GM10847 (cell line): ENCODE data around the gene DIP2B.

Experiments used
- POLR2A ChIP-seq: IDR thresholded peaks from 2 replicates; pipeline ENCODE4 v1.6.1; 2011; ENCODE audit not compliant: insufficient read length; ENCODE audit errors: extremely low read depth

Gene DIP2B

DNA sequence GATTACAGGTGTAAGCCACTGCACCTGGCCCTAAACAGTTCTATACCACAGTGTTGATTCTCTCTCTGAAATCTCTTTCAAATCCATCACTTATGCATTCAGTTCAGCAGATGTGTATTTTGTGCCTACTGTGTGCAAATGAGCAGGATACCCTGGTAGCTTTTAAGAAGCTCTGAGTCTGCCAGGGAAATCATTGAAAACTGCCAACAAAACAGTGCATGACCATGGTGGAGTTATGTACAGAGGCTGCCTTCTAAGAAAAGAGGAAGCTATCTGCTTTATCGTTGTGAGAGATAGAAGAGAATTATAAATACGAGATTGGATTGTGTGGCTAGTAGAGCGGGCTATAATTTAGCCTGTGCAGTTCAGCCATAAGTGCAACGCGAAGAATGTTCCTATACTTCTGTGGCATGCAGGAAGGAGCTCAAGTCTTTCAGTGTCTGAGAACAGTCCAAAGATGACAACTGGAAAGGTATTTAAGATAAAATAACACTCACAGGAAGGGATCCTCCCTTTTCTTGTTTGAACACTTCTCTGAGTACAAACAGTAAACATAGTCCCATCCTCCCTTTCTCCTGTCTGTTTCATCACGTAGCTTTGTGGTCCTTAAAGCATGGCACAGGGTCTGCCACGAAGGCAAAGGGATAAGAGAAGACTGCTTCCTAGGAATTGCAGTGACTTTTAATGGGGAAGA is 4.3 kb downstream of the DIP2B start:
- no peak for TF ChIP-seq POLR2A

DNA sequence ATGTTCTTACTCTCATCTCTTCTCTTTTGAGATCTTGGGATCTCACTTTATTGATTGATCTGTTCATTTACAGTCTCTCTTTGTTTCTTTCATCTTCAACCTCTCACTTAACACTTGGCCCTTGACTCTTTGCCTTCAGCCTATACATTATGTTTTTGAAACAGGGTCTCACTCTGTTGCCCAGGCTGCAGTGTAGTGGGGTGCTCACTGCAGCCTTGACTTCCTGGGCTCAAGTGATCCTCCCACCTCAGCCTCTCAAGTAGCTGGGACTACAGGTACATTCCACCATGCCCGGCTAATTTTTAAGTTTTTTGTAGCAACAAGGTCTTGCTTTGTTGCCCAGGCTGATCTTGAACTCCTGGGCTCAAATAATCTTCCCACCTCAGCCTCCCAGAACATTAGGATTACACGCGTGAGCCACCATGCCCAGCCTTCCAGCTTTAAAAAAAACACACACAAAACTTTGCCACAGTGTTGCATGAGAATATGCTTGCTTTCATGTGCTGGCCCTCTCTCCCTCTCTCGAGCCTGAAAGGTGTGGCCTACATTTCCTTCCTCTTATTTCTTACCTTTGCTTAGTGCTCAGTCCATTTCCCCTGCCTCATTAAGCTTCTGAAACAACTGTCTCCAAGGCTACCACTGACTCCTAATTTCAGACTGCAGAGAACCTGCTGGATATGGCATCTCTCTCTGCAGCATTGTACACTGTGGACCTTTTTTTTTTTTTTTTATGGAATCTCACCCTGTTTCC is 9.9 kb downstream of the DIP2B start:
- TF ChIP-seq POLR2A, result no peak

DNA sequence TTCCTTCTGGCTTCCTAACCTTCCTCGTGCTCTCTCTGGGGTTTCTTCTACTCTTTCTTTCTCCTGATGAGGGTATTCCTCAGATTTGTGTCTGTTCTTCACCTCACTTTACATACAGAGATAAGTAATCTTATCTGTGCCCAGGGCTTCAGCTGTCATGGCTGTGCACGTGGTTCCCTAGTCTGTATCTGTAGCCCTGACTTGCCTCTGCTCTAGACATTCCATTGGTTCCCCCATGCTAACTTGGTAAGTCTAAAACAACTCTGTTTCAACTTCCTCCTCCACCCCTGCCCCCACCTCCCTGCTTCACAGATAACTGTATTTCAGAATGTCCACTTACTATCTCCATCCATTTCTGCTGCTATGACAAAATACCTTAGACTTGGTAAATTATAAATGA is 10.8 kb downstream of the DIP2B start:
- no peak for TF ChIP-seq POLR2A

DNA sequence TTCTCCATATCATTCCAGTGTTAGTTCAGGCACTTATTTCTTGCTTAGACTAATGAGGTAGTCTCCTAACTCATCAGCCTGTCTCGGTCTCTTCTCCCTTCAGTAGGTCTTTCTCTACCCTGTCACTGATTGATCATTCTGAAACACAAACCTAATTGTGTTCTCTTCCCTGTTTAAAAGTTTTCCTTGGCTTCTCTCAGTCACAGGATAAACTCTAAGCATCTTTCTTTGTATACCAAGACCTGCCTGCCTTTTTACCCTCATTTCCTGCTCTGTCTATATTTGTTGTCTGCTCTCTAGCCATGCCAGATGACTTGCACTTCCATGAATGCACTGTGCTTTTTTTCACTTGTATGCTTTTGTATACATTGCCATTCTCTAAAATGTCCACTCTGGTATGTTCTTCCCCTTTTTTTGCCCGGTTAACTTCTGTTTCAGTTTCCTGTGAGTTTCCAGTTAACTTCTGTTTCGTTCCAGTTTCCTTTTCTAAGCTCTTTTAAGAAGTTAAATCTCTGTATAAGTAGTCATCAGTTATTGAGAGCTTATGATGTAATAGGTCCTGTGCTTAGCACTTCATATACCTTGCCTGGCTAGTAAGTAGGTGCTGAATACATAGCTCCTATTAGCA is 12.8 kb downstream of the DIP2B start:
- TF ChIP-seq POLR2A, result no peak

DNA sequence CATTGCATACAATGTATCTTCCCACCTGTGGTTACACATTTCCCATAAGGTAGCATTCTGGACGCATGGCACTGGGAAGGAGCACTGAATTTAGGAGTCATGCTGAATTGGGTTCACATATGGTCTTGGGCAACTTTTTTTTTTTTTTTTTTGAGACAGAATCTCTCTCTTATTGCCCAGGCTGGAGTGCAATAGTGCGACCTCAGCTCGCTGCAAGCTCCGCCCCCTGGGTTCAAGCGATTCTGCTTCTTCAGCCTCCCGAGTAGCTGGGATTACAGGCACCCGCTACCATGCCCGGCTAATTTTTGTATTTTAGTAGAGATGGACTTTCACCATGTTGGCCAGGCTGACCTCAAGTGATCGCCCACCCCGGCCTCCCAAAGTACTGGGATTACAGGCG is 13.3 kb downstream of the DIP2B start:
- TF ChIP-seq POLR2A, result no peak

DNA sequence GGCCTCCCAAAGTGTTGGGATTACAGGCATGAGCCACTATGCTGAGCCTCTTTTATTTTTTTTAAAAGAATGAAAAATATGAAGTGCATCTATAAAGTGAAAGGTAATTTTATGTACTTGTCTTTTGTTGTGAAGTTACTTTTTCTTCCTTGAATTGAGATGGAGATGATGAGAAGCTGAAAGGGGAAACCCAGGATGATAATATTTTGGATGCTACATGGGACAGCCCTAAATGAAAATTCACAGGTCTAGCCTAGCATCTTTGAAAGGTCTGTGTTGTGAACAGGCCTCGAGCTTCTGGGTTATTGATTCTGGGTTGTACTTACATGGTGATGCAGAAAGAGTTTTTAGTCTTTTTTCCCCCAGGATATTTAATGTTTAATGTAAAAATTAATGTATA is 14.6 kb downstream of the DIP2B start:
- TF ChIP-seq POLR2A, result no peak

DNA sequence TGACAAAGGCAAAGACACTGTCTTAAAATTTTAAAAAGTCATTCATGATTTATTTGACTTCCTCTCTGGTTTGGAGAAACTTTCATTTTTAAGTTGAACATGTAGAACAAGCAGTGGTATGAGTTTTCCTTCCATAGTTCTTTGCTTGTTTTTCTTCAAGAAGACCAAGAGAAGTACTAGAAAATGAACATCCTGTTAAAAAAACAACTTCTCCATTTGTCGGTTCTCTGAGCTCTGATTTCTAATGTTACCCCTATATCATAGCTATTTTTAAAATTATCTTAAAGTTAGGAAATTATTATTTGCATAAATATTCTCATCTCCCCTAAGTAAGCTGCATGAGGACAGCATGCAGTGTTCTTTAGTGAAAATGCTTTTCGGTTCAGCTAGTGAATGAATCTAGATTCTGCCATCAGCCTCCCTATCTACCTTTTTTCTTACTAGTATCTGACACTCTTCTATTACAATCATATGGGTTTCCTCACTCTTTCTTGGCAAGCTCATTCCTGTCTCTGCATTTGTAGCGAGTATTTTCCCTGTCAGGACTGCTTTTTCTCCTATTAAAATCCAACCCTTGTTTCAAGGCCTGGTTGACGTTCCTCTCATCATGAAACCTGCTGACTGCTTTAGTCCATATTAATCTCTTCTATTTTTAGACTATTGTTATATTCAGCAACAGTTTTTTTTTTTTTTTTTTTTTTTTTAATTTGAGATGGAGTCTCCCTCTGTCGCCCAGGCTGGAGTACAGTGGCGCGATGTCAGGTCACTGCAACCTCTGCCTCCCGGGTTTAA is 15.8 kb downstream of the DIP2B start:
- no peak for TF ChIP-seq POLR2A

DNA sequence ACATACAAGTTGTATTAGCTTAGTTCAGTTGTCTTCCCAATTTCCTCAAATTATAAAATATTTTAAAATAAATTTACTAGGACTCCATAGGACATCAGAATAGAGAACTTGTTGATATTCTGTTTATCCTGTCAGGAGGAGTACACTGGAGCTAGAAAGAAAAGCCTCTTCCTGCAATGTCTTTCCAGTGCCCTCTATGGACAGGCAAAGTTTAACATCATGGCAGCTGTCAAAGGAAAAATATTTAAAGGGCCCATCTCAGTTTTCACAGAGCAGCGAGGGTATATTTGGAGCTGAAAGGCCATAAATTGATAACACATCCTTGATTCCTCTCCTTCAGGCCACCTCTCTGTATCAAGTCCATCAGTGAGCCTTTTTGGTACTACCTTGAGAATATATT is 19.0 kb downstream of the DIP2B start:
- no peak for TF ChIP-seq POLR2A

DNA sequence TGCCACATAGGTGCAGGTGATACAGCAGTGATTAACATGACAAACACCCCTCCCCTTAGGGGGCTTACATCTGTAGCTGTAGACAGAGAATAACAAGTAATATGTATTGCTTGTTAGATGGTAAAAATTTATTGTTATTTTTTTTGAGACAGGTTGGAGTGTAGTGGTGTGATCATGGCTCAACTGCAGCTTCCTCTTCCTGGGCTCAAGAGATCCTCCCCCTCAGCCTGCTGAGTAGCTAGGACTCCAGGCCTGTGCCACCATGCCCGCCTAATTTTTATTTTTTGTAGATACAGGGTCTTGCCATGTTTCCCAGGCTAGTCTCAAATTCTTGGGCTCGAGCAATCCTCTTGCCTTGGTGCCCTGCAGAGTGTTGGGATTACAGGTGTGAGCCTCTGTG is 19.8 kb downstream of the DIP2B start:
- no peak for TF ChIP-seq POLR2A

DNA sequence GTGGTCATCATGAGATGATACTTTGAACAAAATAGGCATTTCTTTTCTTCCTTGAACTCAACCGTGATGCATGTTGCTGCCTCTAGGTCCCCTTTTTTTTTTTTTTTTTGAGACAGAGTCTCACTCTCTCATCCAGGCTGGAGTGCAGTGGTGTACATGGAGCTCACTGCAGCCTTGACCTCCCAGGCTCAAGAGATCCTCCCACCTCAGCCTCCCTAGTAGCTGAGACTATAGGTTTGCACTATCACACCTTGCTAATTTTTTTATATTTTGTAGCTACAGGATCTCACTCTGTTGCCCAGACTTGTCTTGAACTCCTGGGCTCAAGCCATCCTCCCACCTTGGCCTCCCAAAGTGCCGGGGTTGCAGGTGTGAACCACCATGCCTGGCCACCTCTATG is 20.6 kb downstream of the DIP2B start:
- TF ChIP-seq POLR2A, result no peak

DNA sequence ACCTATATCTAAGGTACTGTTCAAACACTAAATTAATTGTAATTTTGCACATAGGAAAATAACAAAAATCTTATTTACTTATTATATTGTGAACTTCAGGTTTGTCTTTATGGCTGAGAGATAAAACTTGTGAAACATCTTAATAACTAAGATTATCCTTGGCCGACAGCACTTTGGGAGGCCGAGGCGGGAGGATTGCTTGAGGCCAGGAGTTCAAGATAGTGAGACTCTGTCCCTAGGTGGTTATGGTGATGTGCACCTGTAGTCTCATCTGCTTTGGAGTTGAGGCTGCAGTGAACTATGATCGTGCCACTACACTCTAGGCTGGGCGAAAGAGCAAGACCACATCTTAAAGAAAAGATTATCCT is 22.6 kb downstream of the DIP2B start:
- no peak for TF ChIP-seq POLR2A

DNA sequence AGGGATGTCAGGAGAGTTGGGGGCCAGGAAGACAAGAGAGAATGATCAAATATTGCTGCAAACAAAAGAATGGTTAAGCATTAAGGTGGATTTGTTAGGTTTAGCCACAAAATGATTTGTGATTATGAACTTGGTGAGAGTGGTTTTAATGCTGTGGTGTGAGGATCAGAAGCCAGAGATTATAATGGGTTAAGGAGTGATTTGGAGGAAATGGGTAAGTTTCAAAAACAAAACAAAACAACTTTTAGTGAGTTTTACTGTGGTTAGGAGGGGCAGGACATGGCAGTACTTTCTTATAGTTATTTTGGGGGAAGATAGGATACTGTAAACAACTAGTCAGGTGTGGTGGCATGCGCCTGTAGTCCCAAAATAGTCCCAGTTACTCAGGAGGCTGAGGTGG is 24.0 kb downstream of the DIP2B start:
- TF ChIP-seq POLR2A, result no peak

DNA sequence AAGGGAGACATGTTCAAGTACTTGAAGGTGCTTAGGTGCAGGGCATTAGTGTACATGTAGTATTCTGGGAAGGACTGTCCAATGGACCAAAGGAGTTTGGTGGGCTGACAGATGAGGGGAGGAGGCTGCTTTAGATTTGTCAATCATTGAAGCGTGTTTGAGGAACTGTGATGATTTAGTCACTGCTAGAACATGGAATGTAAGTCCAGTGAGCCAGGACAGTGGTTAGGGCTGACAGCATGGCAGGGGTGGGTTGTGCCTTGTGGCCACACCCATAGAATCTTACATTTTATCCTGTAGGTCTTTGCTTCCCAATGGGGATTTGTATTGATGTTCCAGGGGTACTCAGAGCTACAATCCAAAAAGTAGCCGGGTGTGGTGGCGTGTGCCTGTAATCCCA is 24.6 kb downstream of the DIP2B start:
- no peak for TF ChIP-seq POLR2A

DNA sequence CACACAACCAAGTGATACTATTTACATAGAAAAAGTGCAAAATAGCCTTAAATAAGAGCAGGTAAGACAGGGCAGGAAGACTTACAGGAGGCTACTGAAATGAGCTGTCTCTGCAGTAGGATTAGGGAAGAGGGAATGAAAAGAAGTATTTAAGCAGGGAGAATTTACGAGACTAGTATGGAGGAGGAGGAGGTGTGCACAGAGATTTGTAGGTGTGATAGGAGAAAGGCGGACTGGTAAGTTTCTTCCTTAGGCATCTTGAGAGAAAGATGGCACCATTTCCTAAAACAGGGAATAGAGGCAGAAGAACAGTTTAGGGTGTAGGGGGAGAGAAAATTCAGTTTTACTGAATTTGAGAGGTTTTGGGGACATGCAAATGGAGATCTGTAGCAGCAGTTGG is 25.7 kb downstream of the DIP2B start:
- TF ChIP-seq POLR2A, result no peak

DNA sequence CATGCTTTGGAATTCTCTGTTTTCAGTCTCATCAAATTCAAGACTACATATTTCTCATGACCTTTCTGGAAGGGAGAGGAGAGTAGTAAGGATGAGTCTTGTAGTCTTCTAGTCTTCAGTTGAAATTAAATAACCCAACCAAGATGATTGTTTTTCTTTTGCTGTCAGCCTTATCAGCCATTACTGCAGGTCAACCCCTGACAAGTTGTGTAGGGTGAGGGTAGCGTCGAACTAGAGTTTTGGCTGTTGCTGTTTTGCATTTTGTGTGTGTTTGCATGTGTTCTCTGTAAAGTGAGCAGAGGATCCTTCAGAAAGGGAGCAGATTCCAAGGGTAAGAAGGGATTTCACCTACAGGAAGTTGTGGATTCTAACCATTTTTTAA is 28.4 kb downstream of the DIP2B start:
- TF ChIP-seq POLR2A, result no peak

DNA sequence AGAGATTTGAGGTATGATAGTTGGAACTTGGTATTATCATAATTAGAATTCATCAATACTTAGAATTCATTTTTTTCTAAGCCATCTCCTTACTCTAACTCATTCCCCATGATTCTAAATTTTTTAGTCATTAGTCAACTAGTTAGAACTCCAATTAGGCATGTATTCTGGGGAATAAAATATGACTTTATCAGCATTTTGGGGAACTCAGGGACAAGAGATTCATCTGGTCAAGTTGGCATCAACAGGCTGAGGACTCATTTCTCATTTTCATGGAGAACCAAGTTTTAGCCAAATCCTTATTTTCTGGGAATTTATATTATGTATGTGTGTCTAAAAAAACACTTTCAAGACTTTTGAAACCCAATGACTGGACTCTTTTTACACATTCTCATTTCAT is 29.2 kb downstream of the DIP2B start:
- no peak for TF ChIP-seq POLR2A
